CD4-positive, alpha-beta T cell treated with Interleukin-4 for 1 hour (primary cell): ENCODE measurements around the gene POMZP3.
A peak's percentile ranks its signal among the peaks of the same experiment; 100 is the strongest.
"Not testable (repeated sequence)": the region's sequence is repeated elsewhere in the genome, so short reads cannot be mapped to it uniquely, and the experiment has no call there.

ENCODE experiments used
- DNase-seq, 2 donors: peaks; one replicate each; pipeline ENCODE4 v3.0.0-alpha.2; 2020 to 2022

Gene POMZP3

DNA sequence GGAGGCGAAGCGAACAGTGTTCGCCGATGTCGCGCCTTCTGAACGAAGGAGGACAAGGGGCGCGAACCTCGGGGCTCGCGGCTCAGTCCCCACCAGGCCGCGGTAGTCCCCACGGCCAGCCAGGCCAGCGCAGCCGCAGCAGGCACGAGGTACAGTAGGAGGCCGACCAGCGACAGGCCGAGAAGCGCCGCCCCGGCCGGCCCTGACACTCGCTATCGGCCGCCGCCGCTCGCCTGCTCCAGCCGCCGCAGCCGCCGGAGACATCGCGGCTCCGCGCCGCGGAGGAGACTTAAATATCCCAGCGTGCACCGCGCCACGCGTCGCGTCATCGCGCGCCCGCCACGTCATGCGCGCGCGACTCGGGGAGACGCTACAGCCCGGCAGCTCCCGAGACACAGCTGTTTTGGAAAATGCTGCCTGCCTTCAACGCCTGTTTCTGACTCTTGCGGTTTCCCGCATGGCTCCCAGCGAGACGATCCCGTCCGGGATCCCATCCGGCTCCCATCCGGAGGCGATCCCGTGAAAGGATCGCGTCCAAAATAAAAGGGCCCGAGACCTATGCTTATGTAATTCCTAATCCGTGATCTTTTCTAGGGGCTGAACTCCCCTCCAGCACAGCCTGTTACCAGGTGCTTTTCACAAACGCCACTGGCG, at the start of gene POMZP3:
Gene POMZP3, minus strand, starts transcription at position 291 of the 654 bp plus-strand sequence. CDS start 1,215 bp downstream, outside the sequence.
- peak; percentile 14 to 55 for DNase-seq

DNA sequence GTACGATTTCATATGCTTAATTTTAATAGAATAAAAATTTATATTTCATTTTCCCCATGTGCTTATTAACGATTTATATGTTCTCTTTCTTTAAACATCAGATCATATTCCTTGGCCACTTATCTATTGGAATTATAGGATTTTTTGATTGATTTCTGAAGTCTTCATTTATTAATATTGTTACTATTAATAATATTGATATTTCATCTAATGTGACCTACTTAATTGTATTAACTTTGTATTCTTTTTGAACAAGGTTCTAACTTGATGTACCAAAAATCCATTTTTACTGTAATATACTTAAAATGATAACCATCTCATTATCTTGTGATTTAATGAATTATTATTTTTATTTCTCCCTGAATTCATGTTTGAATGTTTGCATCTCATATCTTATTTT, 48.7 kb upstream of the POMZP3 start:
- DNase-seq: not testable (repeated sequence)

DNA sequence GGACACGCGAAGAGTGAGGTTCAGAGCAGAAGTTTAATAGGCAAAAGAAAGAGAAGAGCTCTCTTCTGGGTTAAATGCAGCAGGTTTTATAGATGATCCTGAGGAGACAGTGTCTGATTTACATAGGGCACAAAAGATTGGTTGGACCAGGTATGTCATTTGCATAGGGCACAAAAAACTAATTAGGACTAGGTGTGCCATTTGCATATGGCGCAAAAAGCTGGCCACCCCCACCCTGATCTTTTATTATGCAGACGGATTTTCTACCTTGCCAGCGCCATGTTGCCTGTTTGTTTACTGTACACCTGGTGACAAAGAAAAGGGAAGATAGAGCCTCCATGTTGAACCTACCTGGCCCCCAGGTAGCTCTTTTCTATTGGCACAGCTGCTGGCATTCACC, 46.3 kb upstream of the POMZP3 start:
- not testable (repeated sequence) for DNase-seq

DNA sequence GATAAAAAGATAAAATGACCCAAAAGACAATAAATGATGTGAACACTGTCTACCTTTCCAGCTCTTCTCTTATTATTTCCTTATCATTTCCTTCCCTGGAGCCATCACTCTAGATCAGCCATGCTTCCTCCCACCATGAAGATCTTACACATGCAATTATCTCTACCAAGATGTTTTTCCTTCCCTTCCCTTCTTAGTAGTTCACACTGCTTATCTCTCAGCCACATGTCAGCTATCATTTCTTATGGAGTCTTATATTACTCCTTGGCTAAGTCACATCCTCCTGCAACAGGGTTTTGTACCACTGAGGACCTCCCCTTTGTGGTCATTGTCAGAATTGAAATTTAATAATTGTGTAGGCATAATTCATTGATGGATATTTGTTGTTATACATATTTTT, 32.1 kb upstream of the POMZP3 start:
- DNase-seq: not testable (repeated sequence)

DNA sequence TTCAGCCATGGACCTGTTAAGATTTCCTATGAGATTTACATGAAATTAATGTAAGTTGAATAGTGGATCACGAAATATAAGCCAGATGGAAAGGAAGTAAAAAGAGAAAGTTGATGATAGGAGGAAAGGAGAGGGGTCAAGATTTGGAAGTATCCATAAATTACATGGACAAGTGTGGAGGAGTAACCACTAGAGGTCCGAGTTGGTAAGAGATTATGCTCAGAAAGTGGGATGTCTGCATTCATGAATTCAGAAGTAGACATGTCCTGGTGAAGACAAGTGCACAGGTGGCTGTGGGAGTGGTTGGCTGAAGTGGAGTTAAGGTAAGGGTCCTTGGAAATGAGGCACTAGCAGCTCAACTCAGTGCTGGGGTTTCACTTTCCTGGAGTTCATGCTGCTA, 29.3 kb upstream of the POMZP3 start:
- DNase-seq: not testable (repeated sequence)

DNA sequence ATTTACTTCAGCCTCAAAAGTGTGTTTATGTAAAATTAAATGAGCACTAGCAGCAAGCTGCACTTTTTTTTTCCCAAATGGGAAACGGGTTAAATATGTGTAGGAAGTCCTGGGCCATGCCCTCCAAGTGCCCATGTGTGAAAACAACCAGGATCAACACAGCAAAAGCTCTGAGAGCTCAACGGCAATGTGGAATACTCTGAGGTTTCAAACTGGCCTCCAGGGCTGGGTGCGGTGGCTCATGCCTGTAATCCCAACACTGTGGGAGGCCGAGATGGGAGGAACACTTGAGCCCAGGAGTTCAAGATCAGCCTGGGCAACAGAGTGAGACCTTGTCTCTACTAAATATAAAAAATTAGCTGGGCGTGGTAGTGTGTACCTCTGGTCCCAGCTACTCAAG, 15.5 kb upstream of the POMZP3 start:
- DNase-seq: not testable (repeated sequence)

DNA sequence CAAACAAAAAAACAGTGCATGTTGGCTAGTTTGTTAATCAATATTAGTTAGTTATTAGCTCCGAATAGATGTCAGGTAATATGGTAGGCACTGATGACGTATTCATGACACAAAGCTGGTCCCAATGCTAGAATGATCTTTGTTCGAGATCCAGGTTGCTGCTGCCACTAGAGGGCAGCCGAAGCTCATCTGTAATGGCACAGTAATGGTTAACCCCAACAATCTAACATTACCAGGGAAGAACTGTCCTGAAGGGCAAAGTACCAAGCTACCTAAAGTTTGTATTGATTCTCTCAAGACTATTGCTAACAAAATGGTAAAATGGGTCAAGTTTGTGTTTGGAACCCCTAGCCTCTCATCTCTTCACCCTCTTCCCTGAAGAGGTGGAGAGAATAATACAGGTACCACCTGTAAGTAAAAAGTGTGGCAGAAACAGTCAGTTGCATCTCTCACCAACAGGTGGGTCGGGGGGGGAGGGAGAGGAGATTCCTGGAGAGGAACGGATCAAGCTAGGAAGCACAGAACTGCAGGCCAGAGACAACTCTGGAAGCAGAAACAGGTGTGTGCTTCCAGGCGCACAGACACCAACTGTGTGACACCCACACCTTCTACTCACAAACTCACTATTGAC, 10.1 kb upstream of the POMZP3 start:
- DNase-seq: peak in 1 of 2 donors; percentile 22

DNA sequence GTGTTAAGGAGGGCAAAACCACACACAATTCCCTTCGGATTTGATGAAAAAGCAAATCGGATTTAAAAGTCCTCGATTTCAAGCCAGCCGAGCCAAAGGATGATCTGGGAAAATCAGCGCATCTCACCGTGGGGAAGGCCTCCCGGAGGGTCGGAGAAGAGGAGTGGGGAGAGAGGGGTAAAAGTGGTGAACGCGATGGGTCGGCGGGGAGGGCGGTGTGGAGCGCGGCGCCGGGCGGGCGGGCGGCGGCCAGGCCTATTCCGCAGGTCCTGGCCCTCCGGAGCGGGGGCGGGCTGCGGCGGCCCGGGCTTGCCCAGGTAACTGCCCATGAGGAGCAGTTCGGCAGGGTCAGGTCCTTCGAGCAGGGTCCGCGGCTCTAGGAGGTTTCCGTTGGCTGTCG, 498 bp downstream of the POMZP3 start:
- DNase-seq: not testable (repeated sequence)

DNA sequence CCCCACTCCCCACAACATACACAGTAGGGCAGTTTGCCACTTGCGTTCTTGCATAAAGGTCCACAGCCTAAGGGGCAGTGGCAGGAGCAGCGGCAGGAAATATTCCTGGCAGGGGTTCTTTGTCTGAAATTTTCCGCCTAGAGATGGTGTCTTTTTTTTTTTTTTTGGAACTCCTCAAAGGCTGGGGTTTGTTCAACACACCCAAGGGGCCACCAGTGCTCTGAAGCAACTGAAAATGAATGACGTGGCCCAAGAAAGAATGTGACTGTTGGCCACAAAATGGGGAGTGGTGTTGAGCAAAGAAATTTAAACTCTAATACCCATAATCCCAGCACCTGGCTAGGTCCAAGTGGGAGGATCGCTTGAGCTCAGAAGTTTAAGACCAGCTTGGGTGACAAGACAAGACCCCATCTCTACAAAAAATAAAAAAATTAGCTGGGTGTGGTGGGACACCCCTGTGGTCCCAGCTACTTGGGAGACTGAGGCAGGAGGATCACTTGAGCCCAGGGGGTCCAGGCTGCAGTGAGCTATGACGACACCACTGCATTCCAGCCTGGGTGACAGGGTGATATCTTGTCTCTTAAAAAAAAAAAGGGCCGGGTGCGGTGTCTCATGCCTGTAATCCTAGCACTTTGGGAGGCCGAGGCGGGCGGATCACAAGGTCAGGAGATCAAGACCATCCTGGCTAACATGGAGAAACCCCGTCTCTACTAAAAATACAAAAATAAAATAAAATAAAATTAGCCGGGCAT, 7.5 kb downstream of the POMZP3 start:
- not testable (repeated sequence) for DNase-seq

DNA sequence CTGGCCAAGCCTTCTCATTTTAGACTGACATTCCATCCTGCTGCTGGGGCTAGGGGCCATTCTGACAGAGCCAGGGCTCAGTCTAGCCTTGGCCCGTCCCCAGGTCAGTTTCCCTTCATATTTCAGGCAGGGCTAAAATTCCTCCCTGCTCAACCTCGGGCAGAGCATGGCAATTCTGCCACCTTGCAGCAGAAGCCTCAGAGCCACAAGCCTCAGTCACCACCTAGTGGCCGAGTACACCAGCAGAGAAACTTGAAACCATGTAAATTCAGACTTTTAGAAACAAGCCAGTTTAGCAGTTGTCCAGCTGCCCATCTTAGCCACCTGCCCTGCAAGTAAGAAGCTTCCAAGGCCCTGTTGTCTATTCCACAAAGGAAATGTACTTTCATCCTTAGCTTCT, 13.3 kb downstream of the POMZP3 start:
- DNase-seq: not testable (repeated sequence)

DNA sequence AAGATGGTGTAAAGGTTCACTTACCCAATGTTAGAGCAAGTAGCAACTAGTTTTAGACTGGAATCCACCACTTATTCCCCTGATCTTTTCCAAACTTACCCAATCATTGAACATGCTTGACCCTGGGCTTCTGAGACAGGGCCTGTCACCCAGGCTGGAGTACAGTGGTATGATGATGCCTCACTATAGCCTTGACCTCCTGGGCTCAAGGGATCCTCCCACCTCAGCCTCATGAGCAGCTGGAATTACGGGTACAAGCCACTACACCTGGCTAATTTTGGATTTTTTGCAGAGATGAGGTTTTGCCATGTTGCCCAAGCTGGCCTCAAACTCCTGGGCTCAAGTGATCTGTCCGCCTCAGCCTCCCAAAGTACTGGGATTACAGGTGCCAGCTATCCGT, 14.8 kb downstream of the POMZP3 start:
- not testable (repeated sequence) for DNase-seq

DNA sequence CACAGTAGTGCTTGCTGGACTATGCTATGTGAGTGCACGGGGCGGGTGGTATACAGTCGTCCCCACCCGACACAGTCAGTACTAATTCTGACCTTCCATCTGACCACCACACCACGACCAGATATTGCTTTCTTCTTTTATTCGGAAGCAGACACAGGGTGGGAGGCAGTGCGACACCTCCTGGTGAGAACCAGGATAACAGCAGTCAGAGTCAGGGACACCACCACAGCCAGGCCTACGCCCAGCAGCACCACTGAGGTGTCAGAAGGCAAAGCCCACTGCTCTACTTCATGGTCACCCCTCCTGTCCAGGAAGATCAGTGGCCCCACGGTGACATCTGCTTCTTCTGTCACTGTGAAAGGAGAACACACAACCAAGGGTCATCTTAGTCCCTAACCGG, 17.2 kb downstream of the POMZP3 start:
- not testable (repeated sequence) for DNase-seq

DNA sequence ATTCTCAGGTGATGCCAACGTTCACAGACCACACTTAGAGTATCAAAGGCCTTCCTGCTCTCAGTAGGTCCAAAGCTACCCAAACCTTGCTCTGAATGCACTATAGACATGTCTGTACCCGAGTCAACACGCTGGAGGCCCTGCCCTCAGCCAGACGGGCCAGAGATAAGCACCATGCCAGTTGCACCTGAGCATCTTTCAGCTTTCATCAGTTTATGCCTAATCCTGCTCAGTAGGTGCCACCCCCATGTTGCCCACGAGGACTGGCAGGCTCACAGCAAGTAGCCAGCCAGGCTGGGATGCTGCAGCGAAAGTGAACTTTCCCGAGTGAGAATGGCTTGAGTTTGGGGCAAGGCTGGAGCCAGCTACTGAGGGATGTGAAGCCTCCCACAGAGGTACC, 18.6 kb downstream of the POMZP3 start:
- not testable (repeated sequence) for DNase-seq

DNA sequence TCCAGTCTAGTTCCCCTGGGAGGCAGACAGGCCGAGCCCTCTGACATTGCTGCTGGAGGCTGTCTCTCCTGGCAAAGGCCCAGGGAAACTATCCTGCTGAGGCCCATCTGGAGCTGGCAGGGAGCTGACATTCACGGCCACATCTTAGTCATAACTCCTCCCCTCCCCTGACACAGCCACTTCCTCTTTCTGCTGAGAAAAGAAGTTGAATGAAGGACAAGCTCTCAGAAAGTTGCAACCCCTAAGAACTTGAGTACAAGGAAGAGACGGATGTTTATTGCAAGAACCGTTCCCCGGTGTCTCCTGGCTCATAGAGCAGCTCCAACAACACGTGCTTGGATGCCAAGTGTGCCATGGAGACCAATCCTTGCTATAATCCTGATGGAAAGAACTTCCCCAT, 21.1 kb downstream of the POMZP3 start:
- DNase-seq: peak; percentile 50 to 80

DNA sequence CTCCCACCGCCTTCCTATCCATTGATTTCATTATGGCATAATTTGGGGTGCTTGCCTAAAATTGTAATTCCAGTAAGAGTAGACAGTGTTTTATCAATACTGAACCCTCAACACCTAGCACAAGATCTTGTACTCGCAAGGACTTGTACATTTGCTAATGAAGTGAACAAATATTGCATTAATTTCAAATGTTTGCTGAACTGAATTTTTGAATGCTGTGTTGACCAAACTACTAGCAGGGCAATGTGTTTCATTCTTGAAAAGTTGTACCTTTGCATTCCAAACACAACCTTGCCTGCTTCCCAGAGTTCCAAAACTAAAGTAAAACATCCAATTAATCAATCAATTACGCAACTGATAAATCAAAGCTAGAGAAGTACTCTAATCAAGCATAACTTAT, 26.4 kb downstream of the POMZP3 start:
- not testable (repeated sequence) for DNase-seq

DNA sequence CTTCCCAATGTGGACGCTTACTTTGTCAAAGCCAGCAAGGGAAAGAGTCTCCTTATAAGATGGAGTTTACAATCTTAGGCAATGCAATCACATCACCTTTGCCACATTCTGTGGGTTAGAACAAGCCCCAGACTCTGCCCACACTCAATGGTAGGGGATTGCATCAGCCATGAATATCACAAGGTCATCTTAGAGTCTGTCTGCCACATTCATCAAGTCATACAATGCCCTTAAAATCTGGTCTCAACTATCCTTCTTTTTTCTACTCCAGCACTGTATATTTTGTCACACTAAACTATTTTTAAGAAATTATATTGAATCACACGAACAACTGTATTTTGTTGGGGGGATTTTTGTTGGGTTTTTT, 27.0 kb downstream of the POMZP3 start:
- not testable (repeated sequence) for DNase-seq

DNA sequence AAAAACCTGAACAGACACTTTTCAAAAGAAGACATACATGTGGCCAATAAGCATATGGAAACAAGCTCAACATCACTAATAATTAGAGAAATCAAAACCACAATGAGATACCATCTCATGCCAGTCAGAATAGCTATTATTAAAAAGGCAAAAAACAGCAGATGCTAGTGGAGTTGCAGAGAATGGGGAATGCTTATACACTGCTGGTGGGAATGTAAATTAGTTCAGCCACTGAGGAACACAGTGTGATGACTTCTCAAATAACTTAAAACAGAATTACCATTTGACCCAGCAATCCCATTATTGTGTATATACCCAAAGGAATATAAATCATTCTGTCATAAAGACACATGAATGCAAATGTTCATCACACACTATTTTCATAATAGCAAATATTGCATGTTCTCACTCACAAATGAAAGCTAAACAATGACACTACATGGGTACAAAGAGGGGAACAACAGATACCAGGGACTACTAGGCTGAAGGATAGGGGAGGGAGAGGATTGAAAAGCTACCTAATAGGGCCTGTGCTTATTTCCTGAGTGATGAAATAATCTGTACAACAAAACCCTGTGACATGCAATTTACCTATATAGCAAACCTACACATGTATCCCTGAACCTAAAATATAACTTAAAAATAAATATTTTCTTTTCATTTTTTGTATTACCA, 28.4 kb downstream of the POMZP3 start:
- DNase-seq: not testable (repeated sequence)

DNA sequence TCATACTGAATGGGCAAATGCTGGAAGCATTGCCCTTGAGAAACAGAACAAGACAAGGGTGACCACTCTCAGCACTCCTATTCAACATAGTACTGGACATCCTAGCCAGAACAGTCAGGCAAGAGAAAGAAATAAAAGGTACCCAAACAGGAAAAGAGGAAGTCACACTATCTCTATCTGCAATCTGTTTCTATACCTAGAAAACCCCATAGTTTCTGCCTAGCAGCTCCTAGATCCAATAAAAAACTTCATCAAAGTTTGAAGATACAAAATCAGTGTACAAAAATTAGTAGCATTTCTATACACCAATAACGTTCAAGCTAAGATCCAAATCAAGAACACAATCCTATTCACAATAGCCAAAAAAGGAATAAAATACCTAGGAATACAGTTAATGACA, 29.8 kb downstream of the POMZP3 start:
- not testable (repeated sequence) for DNase-seq

DNA sequence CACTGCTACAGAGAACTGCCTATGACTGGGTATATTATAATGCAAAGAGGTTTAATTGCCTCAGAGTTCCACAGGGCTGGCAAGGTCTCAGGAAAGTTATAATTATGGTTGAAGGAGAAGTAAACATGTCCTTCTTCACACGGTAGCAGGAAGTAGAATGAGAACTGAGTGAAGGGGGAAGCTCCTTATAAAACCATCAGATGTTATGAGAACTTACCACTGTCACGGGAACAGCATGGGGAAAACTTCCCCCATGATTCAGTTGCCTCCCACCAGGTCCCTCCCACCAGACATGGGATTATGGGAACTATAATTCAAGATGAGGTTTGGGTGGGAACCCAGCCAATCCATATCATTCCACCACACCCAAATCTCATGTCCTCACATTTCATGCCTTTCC, 34.4 kb downstream of the POMZP3 start:
- not testable (repeated sequence) for DNase-seq

DNA sequence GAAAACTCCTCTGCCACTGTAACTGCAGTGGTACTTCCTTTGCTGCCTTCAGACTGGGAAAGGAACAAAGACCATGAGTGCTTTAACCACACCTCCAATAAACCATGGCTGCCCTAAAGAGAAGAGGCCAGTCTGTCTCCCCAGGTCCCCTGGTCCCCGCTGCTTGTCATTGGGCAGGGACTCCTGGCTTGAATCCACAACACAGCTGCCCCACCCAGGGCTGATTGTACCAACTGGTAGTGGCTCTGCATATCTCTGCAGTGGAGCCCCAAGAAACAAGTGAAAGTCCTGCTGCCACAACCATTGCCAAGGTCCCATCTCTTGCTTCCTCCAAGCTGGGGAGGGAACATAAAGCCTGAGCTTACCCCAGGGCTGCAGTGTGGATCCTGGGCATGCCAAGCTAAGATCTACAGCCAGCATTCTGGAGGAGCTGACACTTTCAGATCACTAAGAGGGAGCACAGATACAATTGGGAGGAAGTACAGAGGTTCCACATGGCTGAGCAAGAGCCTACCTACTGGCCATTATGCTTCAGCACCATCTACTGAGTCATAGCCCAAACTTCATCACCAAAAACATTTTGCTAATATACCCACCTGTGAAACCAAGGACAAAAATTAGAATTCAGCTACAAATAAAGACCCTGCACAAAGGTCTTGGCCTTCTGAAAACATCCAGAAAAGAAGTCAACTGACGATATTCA, 35.3 kb downstream of the POMZP3 start:
- not testable (repeated sequence) for DNase-seq

DNA sequence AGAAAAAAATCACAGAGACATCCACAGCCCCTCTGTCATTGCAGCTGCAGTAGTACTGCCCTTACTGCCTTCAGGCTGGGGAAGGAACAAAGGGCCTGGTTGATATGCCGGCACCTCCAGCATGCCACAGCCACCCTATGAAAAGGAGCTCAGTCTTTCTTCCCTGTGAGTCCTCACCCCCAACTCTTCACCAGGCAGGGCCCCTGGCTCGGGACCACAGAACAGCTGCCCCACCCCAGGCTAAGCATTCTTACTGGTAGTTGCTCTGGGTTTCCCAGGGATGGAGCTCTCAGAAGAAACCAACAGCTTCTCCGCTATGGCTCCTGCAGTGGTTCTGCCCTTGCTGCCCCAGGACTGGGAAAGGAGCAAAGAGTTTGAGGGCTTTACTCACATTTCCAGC, 36.0 kb downstream of the POMZP3 start:
- DNase-seq: not testable (repeated sequence)

DNA sequence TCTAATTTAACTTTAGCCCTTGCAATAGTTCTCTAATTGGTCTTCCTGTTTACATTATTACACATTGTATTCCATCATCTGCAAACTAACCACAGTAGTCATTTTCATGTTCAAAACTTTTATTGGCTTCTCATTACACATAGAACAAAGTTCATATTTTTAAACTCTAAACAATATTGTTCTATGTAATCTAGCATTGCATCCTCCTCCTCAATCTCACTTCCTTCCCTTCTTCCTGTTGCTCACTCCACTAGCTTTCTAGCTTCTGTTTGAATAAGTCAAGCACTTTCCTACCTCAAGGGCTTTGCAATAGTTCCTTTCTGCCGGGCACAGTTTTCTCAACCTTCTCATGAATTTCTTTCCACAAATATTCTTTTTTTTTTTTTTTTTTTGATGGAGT, 38.5 kb downstream of the POMZP3 start:
- not testable (repeated sequence) for DNase-seq
